Measurements from ENCODE around the gene MFN2.
"Not testable (repeated sequence)": the region's sequence is repeated elsewhere in the genome, so short reads cannot be mapped to it uniquely, and the experiment has no call there.

Gene MFN2

GRCh38 chr1:12008355-12008754, 28.1 kb downstream of the MFN2 start:
- H3K23ac ChIP-seq (ENCODE audit: low read length); H3K4me2 ChIP-seq (ENCODE audit: low read length); H3K56ac ChIP-seq (ENCODE audit: low read length); H2BK120ac ChIP-seq (ENCODE audit: low read depth, low read length); H3K27me3 ChIP-seq (ENCODE audit: insufficient read depth, low read length, poor library complexity); H4K8ac ChIP-seq (ENCODE audit: low read depth, low read length); H3K27ac ChIP-seq (ENCODE audit: low read depth, low read length); H2BK5ac ChIP-seq (ENCODE audit: low read length); H2AK5ac ChIP-seq (ENCODE audit: low read length); H3K79me2 ChIP-seq (ENCODE audit: control insufficient read depth, insufficient read depth, low read length); H3K4me3 ChIP-seq (ENCODE audit: low read length); DNase-seq; H4K5ac ChIP-seq (ENCODE audit: low read length); H2BK15ac ChIP-seq (replicated peaks; ENCODE audit: low read depth); H3K79me1 ChIP-seq (ENCODE audit: low read length); H3K4ac ChIP-seq (ENCODE audit: low read depth, low read length); H3K4me1 ChIP-seq (ENCODE audit: control insufficient read depth, low read depth, low read length); H3K18ac ChIP-seq (ENCODE audit: low read length); H3K9ac ChIP-seq (ENCODE audit: low read length): not testable (repeated sequence)
- WGBS (ENCODE audit: extremely low coverage, insufficient coverage, low lambda C conversion rate): no CpG with 5 or more reads among the region's 33 CpGs
- peaks cover 22% of the 10 kb centered on the region for H3K36me3 ChIP-seq (ENCODE audit: control insufficient read depth, insufficient read depth, low read length)

- H3K36me3 ChIP-seq (ENCODE audit: control insufficient read depth, insufficient read depth, low read length): peaks cover 17% of the 10 kb centered on the region
- no peak overlapping the region for H3K4me2 ChIP-seq (ENCODE audit: low read length)
- H3K4me1 ChIP-seq (ENCODE audit: control insufficient read depth, low read depth, low read length): no peaks in the 10 kb centered on the region
- no peak overlapping the region for H3K56ac ChIP-seq (ENCODE audit: low read length)
- WGBS (ENCODE audit: extremely low coverage, insufficient coverage, low lambda C conversion rate): no CpG with 5 or more reads among the region's 9 CpGs
- H3K4me3 ChIP-seq (ENCODE audit: low read length): no peak overlapping the region
- no peak overlapping the region for H2BK5ac ChIP-seq (ENCODE audit: low read length)
- H3K18ac ChIP-seq (ENCODE audit: low read length): no peak overlapping the region
- no peak overlapping the region for H2BK15ac ChIP-seq (replicated peaks; ENCODE audit: low read depth)
- no peaks in the 10 kb centered on the region for H3K27me3 ChIP-seq (ENCODE audit: insufficient read depth, low read length, poor library complexity)
- no peak overlapping the region for H2AK5ac ChIP-seq (ENCODE audit: low read length)
- no peak overlapping the region for H3K9ac ChIP-seq (ENCODE audit: low read length)
- H3K23ac ChIP-seq (ENCODE audit: low read length): no peak overlapping the region
- no peak overlapping the region for H3K27ac ChIP-seq (ENCODE audit: low read depth, low read length)
- no peak overlapping the region for H4K8ac ChIP-seq (ENCODE audit: low read depth, low read length)
- H4K5ac ChIP-seq (ENCODE audit: low read length): no peak overlapping the region
- no peaks in the 10 kb centered on the region for H3K79me1 ChIP-seq (ENCODE audit: low read length)
- DNase-seq: no peak
- no peak overlapping the region for H3K4ac ChIP-seq (ENCODE audit: low read depth, low read length)
- no peaks in the 10 kb centered on the region for H3K79me2 ChIP-seq (ENCODE audit: control insufficient read depth, insufficient read depth, low read length)
- no peak overlapping the region for H2BK120ac ChIP-seq (ENCODE audit: low read depth, low read length)
Observed at GRCh38 chr1:12009318-12009947, 29.2 kb downstream of the MFN2 start.

GRCh38 chr1:12010746-12011570, 30.7 kb downstream of the MFN2 start:
- Histone ChIP-seq H3K4ac (ENCODE audit: low read depth, low read length) (no peak overlapping the region), H3K36me3 (ENCODE audit: control insufficient read depth, insufficient read depth, low read length) (peaks cover 13% of the 10 kb centered on the region)
- DNase-seq: no peak

GRCh38 chr1:12011998-12012397, 31.8 kb downstream of the MFN2 start:
- H3K18ac ChIP-seq (ENCODE audit: low read length): no peak overlapping the region
- no peak overlapping the region for H3K56ac ChIP-seq (ENCODE audit: low read length)
- H4K5ac ChIP-seq (ENCODE audit: low read length): no peak overlapping the region
- no peak overlapping the region for H2AK5ac ChIP-seq (ENCODE audit: low read length)
- no peak overlapping the region for H2BK15ac ChIP-seq (replicated peaks; ENCODE audit: low read depth)
- H4K8ac ChIP-seq (ENCODE audit: low read depth, low read length): no peak overlapping the region
- no peak overlapping the region for H3K23ac ChIP-seq (ENCODE audit: low read length)
- H3K4me3 ChIP-seq (ENCODE audit: low read length): no peak overlapping the region
- no peak overlapping the region for H3K4ac ChIP-seq (ENCODE audit: low read depth, low read length)
- no peaks in the 10 kb centered on the region for H3K4me1 ChIP-seq (ENCODE audit: control insufficient read depth, low read depth, low read length)
- H3K9ac ChIP-seq (ENCODE audit: low read length): no peak overlapping the region
- H3K4me2 ChIP-seq (ENCODE audit: low read length): no peak overlapping the region
- no peak for DNase-seq
- H3K27ac ChIP-seq (ENCODE audit: low read depth, low read length): no peak overlapping the region
- H3K36me3 ChIP-seq (ENCODE audit: control insufficient read depth, insufficient read depth, low read length): peaks cover 9% of the 10 kb centered on the region
- no peaks in the 10 kb centered on the region for H3K27me3 ChIP-seq (ENCODE audit: insufficient read depth, low read length, poor library complexity)
- no peak overlapping the region for H2BK120ac ChIP-seq (ENCODE audit: low read depth, low read length)
- no peak overlapping the region for H2BK5ac ChIP-seq (ENCODE audit: low read length)
- no peaks in the 10 kb centered on the region for H3K79me1 ChIP-seq (ENCODE audit: low read length)
- H3K79me2 ChIP-seq (ENCODE audit: control insufficient read depth, insufficient read depth, low read length): no peaks in the 10 kb centered on the region
- no CpG with 5 or more reads among the region's 4 CpGs for WGBS (ENCODE audit: extremely low coverage, insufficient coverage, low lambda C conversion rate)

More at GRCh38 chr1:12010746-12011570, 30.7 kb downstream of the MFN2 start:
- Histone ChIP-seq H3K18ac (ENCODE audit: low read length) (no peak overlapping the region), H3K56ac (ENCODE audit: low read length) (no peak overlapping the region), H3K4me3 (ENCODE audit: low read length) (no peak overlapping the region), H2BK5ac (ENCODE audit: low read length) (no peak overlapping the region), H2BK120ac (ENCODE audit: low read depth, low read length) (no peak overlapping the region), H3K9ac (ENCODE audit: low read length) (no peak overlapping the region), H3K4me2 (ENCODE audit: low read length) (no peak overlapping the region), H3K23ac (ENCODE audit: low read length) (no peak overlapping the region), H3K27me3 (ENCODE audit: insufficient read depth, low read length, poor library complexity) (no peaks in the 10 kb centered on the region), H2AK5ac (ENCODE audit: low read length) (no peak overlapping the region), H4K5ac (ENCODE audit: low read length) (no peak overlapping the region), H3K79me1 (ENCODE audit: low read length) (no peaks in the 10 kb centered on the region), H4K8ac (ENCODE audit: low read depth, low read length) (no peak overlapping the region), H3K27ac (ENCODE audit: low read depth, low read length) (no peak overlapping the region), H3K4me1 (ENCODE audit: control insufficient read depth, low read depth, low read length) (no peaks in the 10 kb centered on the region), H3K79me2 (ENCODE audit: control insufficient read depth, insufficient read depth, low read length) (no peaks in the 10 kb centered on the region), H2BK15ac (replicated peaks; ENCODE audit: low read depth) (no peak overlapping the region)
- no CpG with 5 or more reads among the region's 16 CpGs for WGBS (ENCODE audit: extremely low coverage, insufficient coverage, low lambda C conversion rate)

- H3K9ac ChIP-seq (ENCODE audit: low read length): no peak overlapping the region
- peaks cover 7% of the 10 kb centered on the region for H3K36me3 ChIP-seq (ENCODE audit: control insufficient read depth, insufficient read depth, low read length)
- WGBS (ENCODE audit: extremely low coverage, insufficient coverage, low lambda C conversion rate): no CpG with 5 or more reads among the region's 8 CpGs
- no peaks in the 10 kb centered on the region for H3K27me3 ChIP-seq (ENCODE audit: insufficient read depth, low read length, poor library complexity)
- no peak overlapping the region for H2BK15ac ChIP-seq (replicated peaks; ENCODE audit: low read depth)
- no peak overlapping the region for H3K18ac ChIP-seq (ENCODE audit: low read length)
- no peak for DNase-seq
- H3K4ac ChIP-seq (ENCODE audit: low read depth, low read length): no peak overlapping the region
- H3K79me2 ChIP-seq (ENCODE audit: control insufficient read depth, insufficient read depth, low read length): no peaks in the 10 kb centered on the region
- no peak overlapping the region for H2BK5ac ChIP-seq (ENCODE audit: low read length)
- no peaks in the 10 kb centered on the region for H3K4me1 ChIP-seq (ENCODE audit: control insufficient read depth, low read depth, low read length)
- H2AK5ac ChIP-seq (ENCODE audit: low read length): no peak overlapping the region
- no peaks in the 10 kb centered on the region for H3K79me1 ChIP-seq (ENCODE audit: low read length)
- H4K8ac ChIP-seq (ENCODE audit: low read depth, low read length): no peak overlapping the region
- no peak overlapping the region for H4K5ac ChIP-seq (ENCODE audit: low read length)
- no peak overlapping the region for H2BK120ac ChIP-seq (ENCODE audit: low read depth, low read length)
- no peak overlapping the region for H3K4me3 ChIP-seq (ENCODE audit: low read length)
- H3K27ac ChIP-seq (ENCODE audit: low read depth, low read length): no peak overlapping the region
- H3K4me2 ChIP-seq (ENCODE audit: low read length): no peak overlapping the region
- H3K56ac ChIP-seq (ENCODE audit: low read length): no peak overlapping the region
- no peak overlapping the region for H3K23ac ChIP-seq (ENCODE audit: low read length)
Observed at GRCh38 chr1:12012560-12013316, 32.5 kb downstream of the MFN2 start.
